ENCODE results near the gene SLA2. TPM values are rescaled to one million over a fixed set of nuclear protein-coding genes. Genes with fewer than 3 reads are reported as not detected.

Gene SLA2
- polyA plus RNA-seq, 1 of the 3 experiments (the other 2 are of a cell fraction) = not detected

DNA sequence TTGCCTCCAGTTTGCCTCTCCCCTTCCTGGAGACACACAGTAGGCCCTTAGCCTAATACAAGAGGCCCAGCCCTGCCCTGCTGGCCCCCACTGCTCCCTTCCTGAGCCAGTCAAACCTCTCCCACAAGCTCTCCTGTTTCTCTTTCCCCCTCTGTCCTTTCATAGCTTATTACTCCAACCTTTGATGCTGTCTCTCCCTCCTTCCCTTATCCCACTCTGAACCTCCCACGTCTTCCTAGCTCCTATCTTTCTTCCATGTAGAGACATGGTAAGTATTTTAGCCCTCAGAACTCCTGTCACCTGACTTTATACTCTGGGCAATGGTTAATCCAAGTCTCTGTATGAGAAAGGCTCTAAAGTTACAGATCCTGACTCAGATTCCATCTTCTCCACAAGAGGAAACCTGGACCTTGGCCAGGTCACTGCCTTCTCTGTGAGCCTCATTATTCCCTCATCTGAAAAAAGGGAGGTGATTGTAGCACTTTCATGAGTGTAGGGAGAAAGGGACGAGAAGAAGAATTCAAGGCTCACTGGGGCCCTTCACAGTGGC is 65.9 kb downstream of the SLA2 start:
- Histone ChIP-seq H3K9me3 (no peaks in the 10 kb centered on the region), H3K9me2 (no peaks in the 10 kb centered on the region), H2AFZ (ENCODE audit: low read depth) (no peak overlapping the region), H3K27ac (ENCODE audit: low read depth in 2 of 2, low read length in 1 of 2) (peak overlapping the region in 1 of 2 experiments; percentile 13; a peak in 1 of 4 replicates), H3K27me3 (ENCODE audit: insufficient read depth) (no peaks in the 10 kb centered on the region), H3K36me3 (replicated peaks in 1 of 2; ENCODE audit: control insufficient read depth in 1 of 2, insufficient read depth in 2 of 2, low read length in 1 of 2) (peaks cover 10 to 16% of the 10 kb centered on the region in 2 experiments), H4K20me1 (ENCODE audit: insufficient read depth) (peaks cover 5% of the 10 kb centered on the region; the same call in 1 of the 2 replicates), H3K4me3 (ENCODE audit: low read depth in 2 of 2, low read length in 1 of 2) (no peak overlapping the region), H3K4me2 (no peak overlapping the region), H3K9ac (no peak overlapping the region), H3F3A (replicated peaks; ENCODE audit: insufficient read depth) (peaks cover 10% of the 10 kb centered on the region), H3K4me1 (ENCODE audit: control insufficient read depth in 1 of 2, insufficient read depth in 2 of 2, low read depth in 1 of 2, low read length in 1 of 2) (peaks cover 8 to 13% of the 10 kb centered on the region in 2 experiments; a peak in 2 of 4 replicates), H3K79me2 (ENCODE audit: insufficient read depth) (peaks cover 41% of the 10 kb centered on the region)
- no peak for DNase-seq
- WGBS (ENCODE audit: low lambda C conversion rate) = 85% methylated on average over 2 of the region's 2 CpGs
- ChIA-PET CTCF (no interaction called here), POLR2A (no interaction called here)
- TF ChIP-seq RFX5 (IDR thresholded peaks at IDR 0.05; ENCODE audit: low read length) (no peak), POLR2AphosphoS5 (IDR thresholded peaks at IDR 0.05; ENCODE audit: low read depth, low read length) (no peak), YY1 (IDR thresholded peaks at IDR 0.05; ENCODE audit: low read depth) (no peak), NFIC (IDR thresholded peaks at IDR 0.05; ENCODE audit: borderline replicate concordance) (peak; percentile 32; the same call in 1 of the 2 replicates)
- TF ChIP-seq, protein P1, sequence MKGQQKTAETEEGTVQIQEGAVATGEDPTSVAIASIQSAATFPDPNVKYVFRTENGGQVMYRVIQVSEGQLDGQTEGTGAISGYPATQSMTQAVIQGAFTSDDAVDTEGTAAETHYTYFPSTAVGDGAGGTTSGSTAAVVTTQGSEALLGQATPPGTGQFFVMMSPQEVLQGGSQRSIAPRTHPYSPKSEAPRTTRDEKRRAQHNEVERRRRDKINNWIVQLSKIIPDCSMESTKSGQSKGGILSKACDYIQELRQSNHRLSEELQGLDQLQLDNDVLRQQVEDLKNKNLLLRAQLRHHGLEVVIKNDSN (IDR thresholded peaks at IDR 0.05; ENCODE audit: borderline replicate concordance, low read depth) = 0 out of 2 replicates have a peak, but pooled peaks have one; percentile 7

DNA sequence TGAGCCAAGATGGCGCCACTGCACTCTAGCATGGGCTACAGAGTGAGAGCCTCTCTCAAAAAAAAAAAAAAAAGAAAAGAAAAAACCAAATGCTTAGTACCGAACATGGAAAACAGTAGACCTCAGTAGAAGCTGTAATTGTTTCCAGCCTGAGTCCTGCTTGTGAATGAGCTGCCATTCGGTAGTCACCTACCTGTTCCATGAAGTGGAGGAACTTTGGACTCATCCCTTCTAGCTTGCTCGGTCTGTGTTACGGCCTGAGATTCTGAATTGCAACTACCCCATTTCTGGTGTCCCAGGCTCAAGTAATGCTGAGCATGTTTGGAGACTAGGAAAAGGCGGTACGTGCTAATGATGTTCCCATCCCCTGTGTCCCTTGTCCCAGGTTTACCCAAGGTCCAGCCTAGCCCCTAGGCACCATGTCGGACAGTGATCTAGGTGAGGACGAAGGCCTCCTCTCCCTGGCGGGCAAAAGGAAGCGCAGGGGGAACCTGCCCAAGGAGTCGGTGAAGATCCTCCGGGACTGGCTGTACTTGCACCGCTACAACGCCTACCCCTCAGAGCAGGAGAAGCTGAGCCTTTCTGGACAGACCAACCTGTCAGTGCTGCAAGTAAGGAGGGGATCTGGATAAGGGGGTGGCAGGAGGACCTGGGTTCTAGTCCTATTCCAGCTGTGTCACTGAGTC is 67.5 kb downstream of the SLA2 start:
- H3K9ac ChIP-seq = no peak overlapping the region
- H3F3A ChIP-seq (replicated peaks; ENCODE audit: insufficient read depth) = peaks cover 12% of the 10 kb centered on the region
- DNase-seq = no peak
- H3K4me1 ChIP-seq (ENCODE audit: control insufficient read depth in 1 of 2, insufficient read depth in 2 of 2, low read depth in 1 of 2, low read length in 1 of 2) = peaks cover 8 to 16% of the 10 kb centered on the region in 2 experiments; a peak in 2 of 4 replicates
- peaks cover 5% of the 10 kb centered on the region; the same call in 1 of the 2 replicates for H4K20me1 ChIP-seq (ENCODE audit: insufficient read depth)
- POLR2A ChIA-PET = no interaction called here
- no peaks in the 10 kb centered on the region for H3K9me3 ChIP-seq
- H3K36me3 ChIP-seq (replicated peaks in 1 of 2; ENCODE audit: control insufficient read depth in 1 of 2, insufficient read depth in 2 of 2, low read length in 1 of 2) = peaks cover 10 to 16% of the 10 kb centered on the region in 2 experiments
- CTCF ChIA-PET = interaction anchor here (1.5 to 1.6 kb wide), 3 partner anchors 13 to 27 kb away, joined by 4 to 6 read pairs (median 4); partner anchors contain the start of gene RAB5IF
- H3K9me2 ChIP-seq = no peaks in the 10 kb centered on the region
- H3K4me3 ChIP-seq (ENCODE audit: low read depth in 2 of 2, low read length in 1 of 2) = no peak overlapping the region
- WGBS (ENCODE audit: low lambda C conversion rate) = 97% methylated on average over 15 of the region's 15 CpGs
- no peak overlapping the region for H3K27ac ChIP-seq (ENCODE audit: low read depth in 2 of 2, low read length in 1 of 2)
- H3K79me2 ChIP-seq (ENCODE audit: insufficient read depth) = peaks cover 48% of the 10 kb centered on the region
- H3K4me2 ChIP-seq = no peak overlapping the region
- H2AFZ ChIP-seq (ENCODE audit: low read depth) = no peak overlapping the region
- H3K27me3 ChIP-seq (ENCODE audit: insufficient read depth) = no peaks in the 10 kb centered on the region
- TF ChIP-seq FOXM1 (IDR thresholded peaks at IDR 0.05; ENCODE audit: low read depth) (no peak), FOSL2 (IDR thresholded peaks at IDR 0.05; ENCODE audit: borderline replicate concordance, low read depth) (no peak), EZH2phosphoT487 (IDR thresholded peaks at IDR 0.05; ENCODE audit: borderline replicate concordance, low read depth) (no peak), EP300 (IDR thresholded peaks at IDR 0.05; ENCODE audit: borderline replicate concordance in 1 of 2, low read depth in 1 of 2, low read length in 1 of 2) (no peak), SMC3 (IDR thresholded peaks at IDR 0.05; ENCODE audit: low read depth, low read length) (no peak), GABPA (IDR thresholded peaks at IDR 0.05; ENCODE audit: low read depth) (no peak), TEAD4 (IDR thresholded peaks at IDR 0.05; ENCODE audit: borderline replicate concordance, insufficient read depth) (no peak), RCOR1 (IDR thresholded peaks at IDR 0.05; ENCODE audit: low read length) (no peak), YY1 (IDR thresholded peaks at IDR 0.05; ENCODE audit: low read depth) (no peak), SIN3A (IDR thresholded peaks at IDR 0.05; ENCODE audit: borderline replicate concordance, low read depth, low read length) (no peak), ELF1 (IDR thresholded peaks at IDR 0.05) (no peak), MXI1 (IDR thresholded peaks at IDR 0.05; ENCODE audit: low read depth, low read length) (no peak), TAF1 (IDR thresholded peaks at IDR 0.05; ENCODE audit: borderline replicate concordance, low read depth, low read length) (no peak)
- TF ChIP-seq, protein P2, sequence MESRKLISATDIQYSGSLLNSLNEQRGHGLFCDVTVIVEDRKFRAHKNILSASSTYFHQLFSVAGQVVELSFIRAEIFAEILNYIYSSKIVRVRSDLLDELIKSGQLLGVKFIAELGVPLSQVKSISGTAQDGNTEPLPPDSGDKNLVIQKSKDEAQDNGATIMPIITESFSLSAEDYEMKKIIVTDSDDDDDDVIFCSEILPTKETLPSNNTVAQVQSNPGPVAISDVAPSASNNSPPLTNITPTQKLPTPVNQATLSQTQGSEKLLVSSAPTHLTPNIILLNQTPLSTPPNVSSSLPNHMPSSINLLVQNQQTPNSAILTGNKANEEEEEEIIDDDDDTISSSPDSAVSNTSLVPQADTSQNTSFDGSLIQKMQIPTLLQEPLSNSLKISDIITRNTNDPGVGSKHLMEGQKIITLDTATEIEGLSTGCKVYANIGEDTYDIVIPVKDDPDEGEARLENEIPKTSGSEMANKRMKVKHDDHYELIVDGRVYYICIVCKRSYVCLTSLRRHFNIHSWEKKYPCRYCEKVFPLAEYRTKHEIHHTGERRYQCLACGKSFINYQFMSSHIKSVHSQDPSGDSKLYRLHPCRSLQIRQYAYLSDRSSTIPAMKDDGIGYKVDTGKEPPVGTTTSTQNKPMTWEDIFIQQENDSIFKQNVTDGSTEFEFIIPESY (IDR thresholded peaks at IDR 0.05; ENCODE audit: borderline replicate concordance, low read depth) = no peak
- TF ChIP-seq, protein P3, sequence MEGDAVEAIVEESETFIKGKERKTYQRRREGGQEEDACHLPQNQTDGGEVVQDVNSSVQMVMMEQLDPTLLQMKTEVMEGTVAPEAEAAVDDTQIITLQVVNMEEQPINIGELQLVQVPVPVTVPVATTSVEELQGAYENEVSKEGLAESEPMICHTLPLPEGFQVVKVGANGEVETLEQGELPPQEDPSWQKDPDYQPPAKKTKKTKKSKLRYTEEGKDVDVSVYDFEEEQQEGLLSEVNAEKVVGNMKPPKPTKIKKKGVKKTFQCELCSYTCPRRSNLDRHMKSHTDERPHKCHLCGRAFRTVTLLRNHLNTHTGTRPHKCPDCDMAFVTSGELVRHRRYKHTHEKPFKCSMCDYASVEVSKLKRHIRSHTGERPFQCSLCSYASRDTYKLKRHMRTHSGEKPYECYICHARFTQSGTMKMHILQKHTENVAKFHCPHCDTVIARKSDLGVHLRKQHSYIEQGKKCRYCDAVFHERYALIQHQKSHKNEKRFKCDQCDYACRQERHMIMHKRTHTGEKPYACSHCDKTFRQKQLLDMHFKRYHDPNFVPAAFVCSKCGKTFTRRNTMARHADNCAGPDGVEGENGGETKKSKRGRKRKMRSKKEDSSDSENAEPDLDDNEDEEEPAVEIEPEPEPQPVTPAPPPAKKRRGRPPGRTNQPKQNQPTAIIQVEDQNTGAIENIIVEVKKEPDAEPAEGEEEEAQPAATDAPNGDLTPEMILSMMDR (IDR thresholded peaks at IDR 0.05) = no peak
- TF ChIP-seq, protein P1 (IDR thresholded peaks at IDR 0.05; ENCODE audit: borderline replicate concordance, low read depth) = no peak
- TF ChIP-seq, protein P4, sequence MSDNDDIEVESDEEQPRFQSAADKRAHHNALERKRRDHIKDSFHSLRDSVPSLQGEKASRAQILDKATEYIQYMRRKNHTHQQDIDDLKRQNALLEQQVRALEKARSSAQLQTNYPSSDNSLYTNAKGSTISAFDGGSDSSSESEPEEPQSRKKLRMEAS (IDR thresholded peaks at IDR 0.05; ENCODE audit: low read depth) = no peak
